GOT3 (cell line): ENCODE measurements around the gene CAVIN4.

ENCODE experiments used
- DNase-seq: peaks from one replicate; lab custom pipeline; 2025; ENCODE audit warnings: mixed read lengths; lab: John Stamatoyannopoulos, UW

CAVIN4 gene, protein sequence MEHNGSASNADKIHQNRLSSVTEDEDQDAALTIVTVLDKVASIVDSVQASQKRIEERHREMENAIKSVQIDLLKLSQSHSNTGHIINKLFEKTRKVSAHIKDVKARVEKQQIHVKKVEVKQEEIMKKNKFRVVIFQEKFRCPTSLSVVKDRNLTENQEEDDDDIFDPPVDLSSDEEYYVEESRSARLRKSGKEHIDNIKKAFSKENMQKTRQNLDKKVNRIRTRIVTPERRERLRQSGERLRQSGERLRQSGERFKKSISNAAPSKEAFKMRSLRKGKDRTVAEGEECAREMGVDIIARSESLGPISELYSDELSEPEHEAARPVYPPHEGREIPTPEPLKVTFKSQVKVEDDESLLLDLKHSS

GRCh38 chr9:100577776-100578448, at the start of gene CAVIN4:
CAVIN4 (plus strand) TSS chr9:100578079; CDS start chr9:100578144, 65 bp downstream.
- DNase-seq, result no peak

DNA sequence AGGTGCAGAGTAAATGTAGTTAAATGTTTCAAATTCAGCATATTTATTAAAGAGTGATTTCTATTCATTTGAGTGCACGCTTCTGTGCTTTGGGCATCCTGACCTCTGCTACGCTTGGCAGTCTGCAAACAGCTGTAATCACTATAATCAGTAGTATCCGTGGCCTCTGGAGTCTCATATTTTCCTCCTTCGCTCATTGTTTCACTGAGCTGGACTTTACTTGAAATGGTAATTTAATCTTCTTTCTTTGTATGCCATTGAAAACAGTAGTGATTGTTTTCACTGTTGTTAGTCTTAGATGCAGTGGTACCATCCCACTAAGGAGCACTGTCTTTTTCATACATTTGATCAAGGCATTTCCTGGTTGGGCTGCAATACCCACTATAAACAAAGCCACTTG, 43.5 kb upstream of the CAVIN4 start:
- no peak for DNase-seq

DNA sequence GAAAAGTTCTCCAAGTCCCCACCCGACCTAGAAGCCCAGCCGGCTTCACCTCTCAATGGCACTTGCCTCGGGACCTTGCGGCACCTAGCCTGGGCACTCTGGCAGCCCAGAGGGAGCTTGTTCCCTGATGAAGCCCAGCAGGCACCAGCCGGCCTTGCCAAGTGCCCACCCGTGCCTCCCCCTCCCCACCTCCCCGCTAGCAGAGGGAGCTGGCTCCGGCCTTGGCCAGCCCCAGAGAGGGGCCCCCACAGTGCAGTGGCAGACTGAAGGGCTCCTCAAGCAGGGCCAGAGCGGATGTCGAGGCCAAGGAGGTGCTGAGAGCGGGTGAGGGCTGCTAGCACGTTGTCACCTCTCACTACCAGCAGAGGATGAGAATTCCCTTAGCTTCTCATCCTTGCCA, 37.6 kb upstream of the CAVIN4 start:
- DNase-seq, result no peak

GRCh38 chr9:100549048-100549447, 28.8 kb upstream of the CAVIN4 start:
- no peak for DNase-seq

GRCh38 chr9:100554935-100555401, 22.9 kb upstream of the CAVIN4 start:
- DNase-seq, result no peak

DNA sequence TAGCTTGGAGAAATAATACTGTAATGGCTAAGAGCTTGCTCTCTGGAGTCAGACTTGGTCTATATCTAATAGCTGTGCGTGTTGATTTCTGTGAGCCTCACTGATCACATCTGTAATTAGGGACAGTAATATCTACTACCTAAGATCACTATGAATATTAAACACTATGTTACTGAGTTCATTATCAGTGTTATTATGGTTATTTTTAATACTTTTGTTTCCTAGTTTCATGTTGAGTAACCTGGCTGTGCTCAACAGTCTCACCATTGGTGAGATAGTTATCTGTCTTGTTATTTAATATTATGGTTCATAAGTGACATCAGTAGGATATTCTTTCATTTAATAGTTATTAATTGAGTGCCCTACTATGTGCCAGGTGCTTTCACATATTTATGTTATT, 22.4 kb upstream of the CAVIN4 start:
- DNase-seq, result no peak

DNA sequence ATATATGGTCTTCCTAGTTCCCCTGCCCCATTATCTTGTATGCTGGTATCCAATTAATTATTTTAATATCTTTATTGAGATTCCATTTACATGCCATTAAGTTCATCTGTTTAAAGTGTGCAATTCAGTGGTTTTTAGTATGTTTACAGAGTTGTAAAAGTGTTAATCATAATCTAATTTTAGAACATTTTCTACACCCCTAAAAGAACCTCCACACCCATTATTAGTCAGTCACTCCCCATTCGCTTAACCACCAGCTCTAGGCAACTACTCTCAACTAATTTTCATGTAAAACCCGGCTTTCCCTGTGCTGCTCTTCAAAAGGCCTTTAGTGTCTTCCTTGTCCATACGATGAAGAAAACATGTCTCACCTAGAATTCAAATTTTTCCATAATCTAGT, 20.8 kb upstream of the CAVIN4 start:
- no peak for DNase-seq

DNA sequence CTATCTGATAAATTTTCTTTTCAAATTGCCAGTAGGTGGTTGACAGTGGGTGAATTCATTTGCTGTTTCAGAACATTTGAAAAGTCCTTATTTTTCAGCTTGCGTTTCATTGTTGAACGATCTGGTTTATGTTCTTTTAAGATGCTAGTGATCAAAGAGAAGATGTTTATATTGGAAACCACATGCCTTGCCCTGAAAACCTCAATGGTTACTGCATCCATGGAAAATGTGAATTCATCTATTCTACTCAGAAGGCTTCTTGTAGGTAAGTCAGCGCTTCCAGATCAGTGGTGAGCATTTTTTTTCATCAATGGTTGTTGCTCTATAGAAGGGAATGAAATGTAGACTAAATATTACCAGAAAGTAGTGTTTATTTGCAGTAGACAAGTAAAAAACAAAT, 16.6 kb upstream of the CAVIN4 start:
- no peak for DNase-seq

GRCh38 chr9:100567856-100568255, 10.0 kb upstream of the CAVIN4 start:
- DNase-seq, result no peak

GRCh38 chr9:100573655-100574260, 4.1 kb upstream of the CAVIN4 start:
- DNase-seq, result no peak

DNA sequence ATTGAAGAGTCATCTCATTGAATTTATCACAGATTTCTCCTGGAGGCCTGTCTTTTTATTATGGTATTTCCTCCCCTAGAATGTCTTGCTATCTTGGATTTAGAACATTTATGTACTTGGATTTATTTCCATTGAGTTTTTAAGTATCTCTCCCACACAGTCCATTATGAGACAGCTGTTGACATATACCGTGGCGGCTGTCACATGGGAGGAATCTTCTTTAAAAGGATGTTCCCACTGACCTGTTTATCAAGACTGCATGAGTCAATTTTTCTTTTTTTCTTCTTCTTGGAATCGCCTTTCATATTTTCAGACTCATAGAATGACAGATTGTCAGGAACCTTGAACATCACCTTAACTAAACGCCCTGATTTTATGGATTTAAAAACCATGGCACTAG, 2.9 kb upstream of the CAVIN4 start:
- no peak for DNase-seq

DNA sequence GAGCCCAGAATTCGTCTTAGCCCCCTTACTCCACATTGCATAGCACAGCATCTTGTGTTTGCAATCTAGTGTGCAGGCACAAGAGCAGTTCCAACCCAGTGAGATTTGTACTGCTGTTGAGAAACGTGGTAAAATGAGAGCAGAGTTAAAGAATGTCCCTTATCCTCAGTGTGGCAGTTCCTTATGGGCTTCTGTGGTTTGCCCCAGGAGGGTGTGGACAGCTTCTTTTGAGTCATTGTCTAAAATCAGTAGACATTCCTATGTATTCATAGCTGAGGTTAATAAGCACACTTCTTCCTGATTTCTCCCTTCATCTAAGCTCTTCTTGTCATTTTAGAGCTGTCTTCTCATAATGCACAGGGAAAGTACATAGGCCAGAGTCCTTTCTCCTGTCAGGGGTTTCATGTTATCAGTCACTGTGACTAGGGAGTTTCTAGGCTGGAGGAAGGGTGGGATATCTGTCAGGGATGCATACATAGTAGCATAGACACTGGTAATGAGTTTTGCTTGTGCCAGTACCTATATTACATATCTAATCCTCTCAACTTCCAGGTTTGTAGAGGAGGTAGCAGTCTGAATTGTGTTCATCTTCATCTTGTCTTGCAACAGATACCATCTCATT, 2.0 kb upstream of the CAVIN4 start:
- DNase-seq, result no peak

- DNase-seq, result no peak
Measured at GRCh38 chr9:100578610-100579009, 731 bp downstream of the CAVIN4 start.

DNA sequence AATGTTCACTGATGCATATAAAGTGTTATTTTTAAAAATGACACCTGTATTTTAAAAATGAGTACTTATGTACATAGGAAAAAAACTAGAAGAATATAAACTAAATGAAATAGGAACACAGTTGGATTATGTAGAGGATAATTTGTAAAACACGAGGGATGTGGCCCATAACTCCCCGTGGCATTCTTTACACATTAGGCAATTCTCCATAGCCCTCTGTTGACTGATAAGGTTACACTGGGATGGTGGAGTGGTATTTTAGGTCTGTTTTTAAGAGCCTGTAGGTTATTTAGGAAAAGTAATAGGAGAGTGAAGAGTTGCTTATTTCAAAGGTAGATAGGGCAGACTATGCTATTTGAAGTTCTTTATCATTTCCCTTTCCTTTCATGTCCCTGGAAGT, 1.8 kb downstream of the CAVIN4 start:
- DNase-seq, result no peak

GRCh38 chr9:100580257-100580656, 2.4 kb downstream of the CAVIN4 start:
- no peak for DNase-seq

DNA sequence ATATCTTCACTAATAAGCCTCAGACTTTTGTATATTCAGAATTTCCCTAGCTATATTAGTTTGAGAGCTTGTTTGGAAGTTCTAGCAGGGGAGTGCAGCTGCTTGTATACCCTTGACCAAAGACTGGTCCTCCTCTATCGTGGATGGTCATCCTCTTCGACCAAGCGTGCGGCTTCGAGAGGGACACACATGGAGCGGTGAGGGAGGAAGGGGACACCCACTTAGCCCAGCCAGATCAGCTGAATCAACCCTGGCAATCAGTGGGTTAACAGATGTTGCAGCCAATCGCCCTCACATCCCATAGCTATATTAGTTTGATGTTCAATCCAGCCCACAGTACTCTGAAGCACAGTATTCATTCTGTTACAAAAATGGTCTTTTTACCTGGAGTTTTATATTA, 3.2 kb downstream of the CAVIN4 start:
- no peak for DNase-seq

DNA sequence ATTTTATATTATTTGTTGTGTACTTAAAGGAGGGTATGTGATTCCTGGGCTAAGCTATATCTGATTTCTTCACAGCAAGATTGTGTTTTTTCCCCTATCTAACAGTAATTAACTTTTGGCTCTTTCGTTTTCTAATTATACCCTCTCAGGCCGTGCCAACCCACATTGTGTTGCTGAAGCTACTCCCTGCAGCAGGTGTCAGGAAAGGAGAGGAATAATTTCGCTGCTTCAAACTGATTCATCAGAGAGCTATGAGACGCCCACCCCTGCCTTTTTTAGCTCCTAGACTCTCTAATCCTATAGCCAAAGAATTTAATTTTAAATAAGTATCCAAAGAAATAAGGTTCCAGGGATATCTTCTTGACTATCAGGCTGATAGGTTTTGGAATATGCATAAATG, 3.8 kb downstream of the CAVIN4 start:
- no peak for DNase-seq

DNA sequence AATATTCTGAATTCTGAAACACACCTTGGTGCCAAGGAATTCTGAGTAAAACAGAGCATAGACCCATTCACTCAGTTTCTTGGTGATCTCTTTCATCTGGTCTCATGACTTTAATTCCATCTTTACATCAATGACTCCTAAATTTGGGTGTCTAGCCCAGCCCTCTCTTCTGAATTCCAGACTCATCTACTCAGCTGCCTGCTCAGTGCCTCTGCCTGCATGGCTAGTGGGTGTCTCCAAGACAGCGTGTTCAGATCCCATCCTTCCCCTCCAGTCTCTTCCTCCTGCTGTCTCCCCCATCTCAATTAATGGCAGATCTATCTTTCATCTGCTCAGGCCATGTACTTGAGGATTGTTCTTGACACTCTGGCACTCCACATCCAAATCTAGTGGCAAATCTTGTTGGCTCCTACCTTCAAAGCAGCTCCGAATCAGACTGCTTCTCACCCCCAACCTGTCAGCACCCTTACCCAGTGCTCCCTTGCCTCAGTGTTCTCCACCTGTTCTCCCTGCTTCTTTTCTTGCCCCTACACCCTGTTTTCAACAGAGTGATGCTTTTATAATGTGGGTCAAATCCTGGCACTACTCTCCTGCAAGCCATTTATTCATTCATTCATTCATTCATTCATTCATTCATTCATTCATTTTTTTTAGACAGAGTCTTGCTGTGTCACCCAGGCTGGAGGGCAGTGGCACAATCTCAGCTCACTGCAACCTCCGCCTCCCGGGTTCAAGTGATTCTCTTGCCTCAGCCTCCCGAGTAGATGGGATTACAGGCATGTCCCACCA, 5.3 kb downstream of the CAVIN4 start:
- DNase-seq, result no peak

DNA sequence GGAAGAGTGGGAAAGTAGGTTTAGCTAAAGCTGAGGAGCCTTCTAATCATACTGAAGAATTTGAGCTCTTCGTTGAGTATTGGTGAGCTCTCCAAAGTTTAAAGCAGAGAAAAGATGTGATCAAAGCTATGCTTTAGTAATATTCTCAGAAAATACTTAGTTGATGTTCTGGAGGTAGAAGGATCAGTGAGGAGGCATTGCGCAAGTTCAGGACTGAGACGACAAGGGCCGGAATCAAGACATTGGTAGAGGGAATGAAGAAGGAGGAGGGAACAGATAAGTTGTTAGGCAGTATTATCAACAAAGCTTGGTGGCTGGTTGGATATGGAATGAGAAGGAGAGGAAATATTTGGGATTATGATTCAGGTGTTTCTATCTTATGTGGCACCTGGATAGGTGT, 7.1 kb downstream of the CAVIN4 start:
- DNase-seq, result no peak

- DNase-seq, result no peak
Measured at GRCh38 chr9:100586093-100586492, 8.2 kb downstream of the CAVIN4 start.

DNA sequence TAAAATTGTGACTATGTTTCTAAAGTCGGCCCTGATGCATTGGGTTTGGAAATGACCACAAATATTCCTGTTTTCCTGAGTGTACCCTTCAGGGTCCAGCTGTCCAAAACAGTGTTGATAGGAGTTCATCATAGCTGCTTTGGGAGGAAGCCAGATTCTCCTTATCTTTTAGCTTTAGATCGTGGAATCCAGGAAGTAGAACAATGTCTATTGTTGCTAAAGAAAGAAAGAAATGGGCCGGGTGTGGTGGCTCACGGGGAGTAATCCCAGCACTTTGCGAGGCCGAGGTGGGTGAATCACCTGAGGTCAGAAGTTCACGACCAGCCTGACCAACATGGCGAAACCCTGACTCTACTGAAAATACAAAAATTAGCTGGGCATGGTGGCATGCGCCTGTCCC, 9.5 kb downstream of the CAVIN4 start:
- no peak for DNase-seq

GRCh38 chr9:100589582-100589981, 11.7 kb downstream of the CAVIN4 start:
- no peak for DNase-seq
